Measurements from ENCODE around the gene SARS1.
A peak's percentile ranks its signal among the peaks of the same experiment; 100 is the strongest.

The SARS1 gene

DNA sequence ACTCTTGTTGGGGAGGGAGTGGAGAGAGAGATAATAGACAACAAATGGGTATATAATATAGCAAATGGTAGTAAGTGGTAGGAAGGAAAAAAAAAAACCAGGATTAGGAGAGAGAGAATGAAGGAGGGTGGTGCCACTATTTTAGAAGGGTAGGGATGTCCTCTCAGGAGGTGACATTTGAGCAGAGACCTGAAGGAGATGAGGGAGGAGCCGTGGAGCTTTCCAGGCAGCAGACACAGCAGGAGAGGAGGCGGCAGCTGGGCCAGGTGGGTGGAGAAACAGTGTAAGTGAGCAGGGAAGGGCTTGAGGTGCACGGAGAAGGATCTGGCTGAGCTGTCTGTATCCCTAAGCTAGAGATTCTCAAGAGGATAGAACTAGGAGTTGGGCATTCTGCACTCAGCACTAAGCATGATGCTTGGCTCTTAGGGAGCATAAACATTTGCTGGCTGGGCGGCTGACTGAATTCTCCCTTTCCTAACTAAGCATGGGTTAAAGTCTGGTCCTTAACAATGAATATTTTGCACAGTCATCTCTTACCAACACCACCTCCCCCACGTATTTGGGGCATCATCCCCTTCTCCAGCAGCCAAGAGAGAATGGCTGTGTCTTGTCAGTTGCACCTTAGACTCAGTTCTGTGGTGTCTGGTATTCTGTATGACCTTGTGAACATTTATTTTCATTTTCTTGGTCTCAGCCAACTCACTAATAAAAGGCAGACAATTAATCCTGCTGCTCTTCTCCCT is 27.6 kb upstream of the SARS1 start:
- no peak for DNase-seq
- Mint-ChIP-seq H3K27ac (peak overlapping the region in 1 of 2 donors; percentile 17), H3K4me1 (ENCODE audit: low read depth in 2 of 2) (no peaks in the 10 kb centered on the region), H3K9me3 (no peaks in the 10 kb centered on the region), H3K4me3 (no peak overlapping the region), H3K36me3 (ENCODE audit: insufficient read depth) (peaks cover 3% of the 10 kb centered on the region), H3K27me3 (no peaks in the 10 kb centered on the region)
- no peak for ATAC-seq (replicated peaks)

GRCh38 chr1:109186733-109187086 is 27.0 kb upstream of the SARS1 start:
- ATAC-seq (replicated peaks) (no peak), DNase-seq (no peak)
- no peaks in the 10 kb centered on the region for H3K27me3 Mint-ChIP-seq
- peaks cover 3% of the 10 kb centered on the region for H3K36me3 Mint-ChIP-seq (ENCODE audit: insufficient read depth)
- H3K9me3 Mint-ChIP-seq = no peaks in the 10 kb centered on the region
- no peak overlapping the region for H3K4me3 Mint-ChIP-seq
- H3K4me1 Mint-ChIP-seq (ENCODE audit: low read depth in 2 of 2) = no peaks in the 10 kb centered on the region
- H3K27ac Mint-ChIP-seq = peak overlapping the region in 1 of 2 donors; percentile 17

DNA sequence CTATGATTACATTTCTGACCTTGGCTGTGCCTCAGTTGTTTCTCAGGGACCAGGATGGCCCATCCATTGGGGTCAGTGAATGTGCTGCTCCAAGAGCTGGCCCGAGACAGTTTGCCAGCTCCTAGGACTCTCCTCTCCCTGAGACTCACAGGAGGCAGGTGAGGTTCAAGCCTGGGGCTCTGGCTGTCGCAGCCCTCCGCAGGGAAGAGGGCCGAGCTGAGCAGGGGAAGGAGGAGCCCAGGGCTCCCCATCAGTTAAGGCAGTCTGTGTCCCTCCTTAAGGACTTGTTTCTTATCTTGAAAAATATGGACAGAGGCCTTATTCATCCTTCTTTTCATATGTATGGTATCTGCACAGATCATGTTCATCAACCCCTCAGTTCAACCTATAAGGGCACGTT is 26.6 kb upstream of the SARS1 start:
- Mint-ChIP-seq H3K27me3 (no peaks in the 10 kb centered on the region), H3K9me3 (no peaks in the 10 kb centered on the region), H3K4me3 (no peak overlapping the region), H3K27ac (no peak overlapping the region), H3K4me1 (ENCODE audit: low read depth in 2 of 2) (no peaks in the 10 kb centered on the region), H3K36me3 (ENCODE audit: insufficient read depth) (peaks cover 3% of the 10 kb centered on the region)
- DNase-seq (no peak), ATAC-seq (replicated peaks) (no peak)

- no peaks in the 10 kb centered on the region for H3K27me3 Mint-ChIP-seq
- ATAC-seq (replicated peaks) (no peak), DNase-seq (no peak)
- H3K9me3 Mint-ChIP-seq = no peaks in the 10 kb centered on the region
- H3K36me3 Mint-ChIP-seq (ENCODE audit: insufficient read depth) = peaks cover 3% of the 10 kb centered on the region
- H3K4me1 Mint-ChIP-seq (ENCODE audit: low read depth in 2 of 2) = no peaks in the 10 kb centered on the region
- H3K4me3 Mint-ChIP-seq = no peak overlapping the region
- H3K27ac Mint-ChIP-seq = no peak overlapping the region
Measured at GRCh38 chr1:109188200-109188599, 25.5 kb upstream of the SARS1 start.

GRCh38 chr1:109188781-109189180 is 24.9 kb upstream of the SARS1 start:
- Mint-ChIP-seq H3K27ac (no peak overlapping the region), H3K27me3 (no peaks in the 10 kb centered on the region), H3K4me1 (ENCODE audit: low read depth in 2 of 2) (no peaks in the 10 kb centered on the region), H3K4me3 (no peak overlapping the region), H3K9me3 (no peaks in the 10 kb centered on the region), H3K36me3 (ENCODE audit: insufficient read depth) (peaks cover 3% of the 10 kb centered on the region)
- ATAC-seq (replicated peaks) = no peak
- DNase-seq = no peak

DNA sequence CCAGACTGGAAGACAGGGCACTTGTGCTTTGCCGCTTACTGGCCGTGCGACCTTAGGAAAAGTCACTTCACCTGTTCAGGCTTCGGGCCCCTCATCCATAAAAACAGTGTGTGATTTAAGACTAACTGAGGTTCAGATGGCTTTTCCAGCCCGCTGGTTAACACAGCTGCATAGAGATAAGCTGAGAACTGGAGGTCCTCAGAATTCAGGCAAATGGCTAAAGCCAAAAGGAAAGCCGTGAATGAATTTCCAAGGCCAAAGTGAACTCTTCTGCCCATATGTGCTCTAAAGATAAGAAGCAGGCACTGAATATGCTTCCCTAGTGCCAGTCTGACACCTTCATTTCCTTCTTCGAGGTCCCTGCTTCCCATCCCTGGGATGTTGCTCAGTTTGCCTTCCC is 23.5 kb upstream of the SARS1 start:
- no peak for ATAC-seq (replicated peaks)
- Mint-ChIP-seq H3K4me3 (no peak overlapping the region), H3K9me3 (no peaks in the 10 kb centered on the region), H3K27me3 (no peaks in the 10 kb centered on the region), H3K36me3 (ENCODE audit: insufficient read depth) (no peaks in the 10 kb centered on the region), H3K4me1 (ENCODE audit: low read depth in 2 of 2) (no peaks in the 10 kb centered on the region), H3K27ac (no peak overlapping the region)
- no peak for DNase-seq

DNA sequence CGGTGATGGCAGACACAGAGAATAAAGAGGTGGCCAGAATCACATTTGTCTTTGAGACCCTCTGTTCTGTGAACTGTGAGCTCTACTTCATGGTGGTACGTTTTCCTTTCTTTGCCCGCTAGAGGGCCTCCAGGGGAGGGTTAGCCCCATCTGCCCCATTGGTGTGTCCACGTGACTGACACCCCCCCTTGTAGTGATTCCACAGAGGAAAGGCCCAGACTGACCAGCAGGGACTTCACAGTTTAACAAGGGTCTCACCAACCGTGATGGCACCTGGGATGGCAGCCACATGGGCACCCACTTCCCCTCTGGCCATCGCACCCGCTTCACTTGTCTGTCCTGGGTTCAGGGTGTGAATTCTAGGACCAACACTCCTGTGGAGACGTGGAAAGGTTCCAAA is 22.3 kb upstream of the SARS1 start:
- no peak for ATAC-seq (replicated peaks)
- H3K27ac Mint-ChIP-seq = no peak overlapping the region
- H3K36me3 Mint-ChIP-seq (ENCODE audit: insufficient read depth) = no peaks in the 10 kb centered on the region
- no peaks in the 10 kb centered on the region for H3K4me1 Mint-ChIP-seq (ENCODE audit: low read depth in 2 of 2)
- no peaks in the 10 kb centered on the region for H3K9me3 Mint-ChIP-seq
- DNase-seq = no peak
- no peaks in the 10 kb centered on the region for H3K27me3 Mint-ChIP-seq
- H3K4me3 Mint-ChIP-seq = no peak overlapping the region

GRCh38 chr1:109191891-109192290 is 21.8 kb upstream of the SARS1 start:
- Mint-ChIP-seq H3K27ac (no peak overlapping the region), H3K9me3 (no peaks in the 10 kb centered on the region), H3K4me3 (no peak overlapping the region), H3K27me3 (no peaks in the 10 kb centered on the region), H3K36me3 (ENCODE audit: insufficient read depth) (no peaks in the 10 kb centered on the region), H3K4me1 (ENCODE audit: low read depth in 2 of 2) (no peaks in the 10 kb centered on the region)
- DNase-seq (no peak), ATAC-seq (replicated peaks) (no peak)

DNA sequence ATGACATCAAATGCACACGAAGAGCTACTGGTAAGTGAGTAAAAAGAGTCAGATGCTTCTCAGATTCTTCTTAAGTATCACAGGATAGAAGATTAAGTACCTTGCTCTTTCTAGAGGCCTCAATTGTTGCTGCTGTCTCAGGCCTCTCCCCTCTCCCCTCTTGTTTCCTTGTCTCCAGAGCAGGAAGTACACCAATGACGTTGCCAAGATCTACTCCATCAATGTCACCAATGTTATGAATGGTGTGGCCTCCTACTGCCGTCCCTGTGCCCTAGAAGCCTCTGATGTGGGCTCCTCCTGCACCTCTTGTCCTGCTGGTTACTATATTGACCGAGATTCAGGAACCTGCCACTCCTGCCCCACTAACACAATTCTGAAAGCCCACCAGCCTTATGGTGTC is 21.3 kb upstream of the SARS1 start:
- H3K36me3 Mint-ChIP-seq (ENCODE audit: insufficient read depth) = no peaks in the 10 kb centered on the region
- no peak for ATAC-seq (replicated peaks)
- no peak overlapping the region for H3K27ac Mint-ChIP-seq
- no peaks in the 10 kb centered on the region for H3K9me3 Mint-ChIP-seq
- H3K4me3 Mint-ChIP-seq = no peak overlapping the region
- DNase-seq = no peak
- no peaks in the 10 kb centered on the region for H3K27me3 Mint-ChIP-seq
- no peaks in the 10 kb centered on the region for H3K4me1 Mint-ChIP-seq (ENCODE audit: low read depth in 2 of 2)

- H3K4me1 Mint-ChIP-seq (ENCODE audit: low read depth in 2 of 2) = peaks cover under 1% of the 10 kb centered on the region in 2 donors
- H3K36me3 Mint-ChIP-seq (ENCODE audit: insufficient read depth) = no peaks in the 10 kb centered on the region
- no peak overlapping the region for H3K27ac Mint-ChIP-seq
- no peaks in the 10 kb centered on the region for H3K27me3 Mint-ChIP-seq
- H3K9me3 Mint-ChIP-seq = no peaks in the 10 kb centered on the region
- H3K4me3 Mint-ChIP-seq = no peak overlapping the region
- peak; percentile 65 for ATAC-seq (replicated peaks)
- DNase-seq = peak; percentile 39 to 51 (median 44)
Measured at GRCh38 chr1:109193653-109194590, 19.8 kb upstream of the SARS1 start.

GRCh38 chr1:109197158-109198042 is 16.3 kb upstream of the SARS1 start:
- Mint-ChIP-seq H3K36me3 (ENCODE audit: insufficient read depth) (no peaks in the 10 kb centered on the region), H3K4me1 (ENCODE audit: low read depth in 2 of 2) (peaks cover 8 to 9% of the 10 kb centered on the region in 2 donors), H3K9me3 (no peaks in the 10 kb centered on the region), H3K27ac (no peak overlapping the region), H3K27me3 (no peaks in the 10 kb centered on the region), H3K4me3 (no peak overlapping the region)
- no peak for ATAC-seq (replicated peaks)
- no peak for DNase-seq

- no peak overlapping the region for H3K27ac Mint-ChIP-seq
- H3K36me3 Mint-ChIP-seq (ENCODE audit: insufficient read depth) = no peaks in the 10 kb centered on the region
- H3K9me3 Mint-ChIP-seq = no peaks in the 10 kb centered on the region
- peaks cover 8 to 11% of the 10 kb centered on the region in 2 donors for H3K4me1 Mint-ChIP-seq (ENCODE audit: low read depth in 2 of 2)
- no peak for ATAC-seq (replicated peaks)
- H3K27me3 Mint-ChIP-seq = no peaks in the 10 kb centered on the region
- no peak for DNase-seq
- H3K4me3 Mint-ChIP-seq = no peak overlapping the region
Measured at GRCh38 chr1:109198043-109198695, 15.5 kb upstream of the SARS1 start.

GRCh38 chr1:109198745-109199144 is 15.0 kb upstream of the SARS1 start:
- Mint-ChIP-seq H3K4me3 (peak overlapping the region in 1 of 2 donors; percentile 4), H3K36me3 (ENCODE audit: insufficient read depth) (no peaks in the 10 kb centered on the region), H3K9me3 (no peaks in the 10 kb centered on the region), H3K27ac (no peak overlapping the region), H3K27me3 (no peaks in the 10 kb centered on the region), H3K4me1 (ENCODE audit: low read depth in 2 of 2) (peaks cover 8 to 11% of the 10 kb centered on the region in 2 donors)
- DNase-seq (no peak), ATAC-seq (replicated peaks) (no peak)
